Central memory CD8-positive, alpha-beta T cell (primary cell): ENCODE results near the gene RPL29.
"Not testable (repeated sequence)": the region's sequence is repeated elsewhere in the genome, so short reads cannot be mapped to it uniquely, and the experiment has no call there.

ENCODE experiments used
- ATAC-seq: fragments of 150-1000 bp; cut with Tn5 transposase; replicated peaks from 2 replicates; pipeline ENCODE4 v1.10.0; 2022; ENCODE audit warnings: mild to moderate bottlenecking, moderate FRiP score, moderate number of reproducible peaks; ENCODE audit not compliant: poor library complexity, severe bottlenecking; ENCODE audit errors: extremely low read depth
- DNase-seq, 2 donors: peaks; one replicate each; pipeline ENCODE4 v3.0.0; 2021; ENCODE audit warnings: low spot score in 2 of 2
- H3K27ac Mint-ChIP-seq: one replicate; pipeline ENCODE4 v1.8.0; 2022; ENCODE audit warnings: low read depth, mild to moderate bottlenecking, moderate library complexity, mixed read lengths
- H3K27me3 Mint-ChIP-seq: one replicate; pipeline ENCODE4 v1.8.0; 2022; ENCODE audit warnings: mixed read lengths
- H3K36me3 Mint-ChIP-seq: one replicate; pipeline ENCODE4 v1.8.0; 2022; ENCODE audit warnings: mild to moderate bottlenecking, moderate library complexity, mixed read lengths; ENCODE audit not compliant: insufficient read depth
- H3K4me1 Mint-ChIP-seq: one replicate; pipeline ENCODE4 v1.8.0; 2022; ENCODE audit warnings: mixed read lengths
- H3K4me3 Mint-ChIP-seq: one replicate; pipeline ENCODE4 v1.8.0; 2022; ENCODE audit warnings: mild to moderate bottlenecking, moderate library complexity, mixed read lengths
- H3K9me3 Mint-ChIP-seq: one replicate; pipeline ENCODE4 v1.8.0; 2022; ENCODE audit warnings: mixed read lengths

Gene RPL29

GRCh38 chr3:51995346-51996163 is at the start of gene RPL29:
Gene RPL29, minus strand, starts transcription at chr3:51995895. Its CDS starts 434 bp downstream, at chr3:51995461.
- DNase-seq (peak; percentile 86 to 89), ATAC-seq (peak; percentile 91)
- peaks cover 23% of the 10 kb centered on the region for H3K4me1 Mint-ChIP-seq
- no peaks in the 10 kb centered on the region for H3K9me3 Mint-ChIP-seq
- H3K4me3 Mint-ChIP-seq: peak within 1 kb of the TSS; percentile 95
- H3K27ac Mint-ChIP-seq: peak within 1 kb of the TSS; percentile 98
- no peaks in the 10 kb centered on the region for H3K27me3 Mint-ChIP-seq
- H3K36me3 Mint-ChIP-seq: peaks cover 14% of the 10 kb centered on the region

DNA sequence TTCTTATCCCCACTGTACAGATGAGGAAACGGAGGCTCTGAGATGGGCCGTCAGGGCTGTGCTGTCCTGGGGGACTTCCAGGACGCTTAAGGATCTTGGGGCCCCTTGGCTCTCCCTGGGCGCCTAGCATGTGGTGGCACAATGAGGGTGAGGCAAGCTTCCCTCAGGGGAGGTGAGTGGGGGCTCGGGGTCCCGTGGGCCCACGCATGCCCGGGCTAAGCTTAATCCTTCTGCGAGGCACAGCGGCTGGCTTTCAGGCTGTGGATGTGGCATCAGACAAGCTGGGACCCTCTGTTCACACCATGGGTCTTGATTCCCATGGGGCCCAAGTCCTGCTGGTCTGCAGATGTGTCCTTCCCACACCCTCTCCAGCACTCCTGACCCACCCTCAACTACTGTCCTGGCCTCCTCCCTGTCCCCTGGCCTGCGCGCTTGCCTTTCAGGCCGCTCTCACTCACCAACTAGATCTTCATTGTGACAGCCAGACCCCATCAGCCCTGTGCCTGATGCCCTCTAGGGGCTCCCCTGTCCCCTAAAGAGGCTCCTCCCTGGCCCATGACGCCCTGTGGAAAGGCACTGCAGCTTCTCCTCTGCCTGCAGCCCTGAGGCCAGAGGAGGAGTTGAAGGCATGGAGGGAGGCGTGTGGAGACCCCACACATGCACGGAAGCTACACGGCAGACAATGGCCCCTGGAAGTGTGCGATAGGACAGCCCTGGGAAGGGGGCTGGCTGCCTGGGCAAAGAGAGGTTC is 49.3 kb upstream of the RPL29 start:
- peaks cover 17% of the 10 kb centered on the region for H3K4me1 Mint-ChIP-seq
- ATAC-seq (no peak), DNase-seq (no peak)
- H3K27me3 Mint-ChIP-seq: no peaks in the 10 kb centered on the region
- H3K36me3 Mint-ChIP-seq: peaks cover 12% of the 10 kb centered on the region
- H3K4me3 Mint-ChIP-seq: no peak overlapping the region
- H3K27ac Mint-ChIP-seq: peak overlapping the region; percentile 54
- no peaks in the 10 kb centered on the region for H3K9me3 Mint-ChIP-seq

GRCh38 chr3:52043750-52044149 is 48.1 kb upstream of the RPL29 start:
- H3K27ac Mint-ChIP-seq: peak overlapping the region; percentile 55
- H3K36me3 Mint-ChIP-seq: peaks cover 2% of the 10 kb centered on the region
- ATAC-seq: no peak

DNA sequence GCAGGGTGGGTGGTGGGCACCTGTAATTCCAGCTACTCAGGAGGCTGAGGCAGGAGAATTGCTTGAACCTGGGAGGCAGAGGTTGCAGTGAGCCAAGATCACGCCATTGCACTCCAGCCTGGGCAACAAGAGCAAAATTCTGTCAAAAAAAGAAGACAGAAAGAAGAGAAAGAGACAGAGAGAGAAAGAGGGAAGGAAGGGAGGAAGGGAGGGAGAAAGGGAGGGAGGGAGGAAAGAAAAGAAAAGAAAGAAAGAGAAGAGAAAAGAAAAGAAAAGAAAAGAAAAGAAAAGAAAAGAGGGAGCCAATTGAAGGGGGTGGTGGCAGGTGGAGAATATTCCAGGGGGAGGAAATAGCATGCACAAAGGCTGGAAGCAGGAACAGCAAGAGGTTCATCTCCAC is 47.3 kb upstream of the RPL29 start:
- not testable (repeated sequence) for H3K9me3 Mint-ChIP-seq, H3K27me3 Mint-ChIP-seq, ATAC-seq, H3K4me3 Mint-ChIP-seq, DNase-seq, H3K36me3 Mint-ChIP-seq
- Mint-ChIP-seq H3K27ac (peak overlapping the region; percentile 85), H3K4me1 (peaks cover 11% of the 10 kb centered on the region)

More at GRCh38 chr3:52043750-52044149, 48.1 kb upstream of the RPL29 start:
- no peaks in the 10 kb centered on the region for H3K9me3 Mint-ChIP-seq
- no peak overlapping the region for H3K4me3 Mint-ChIP-seq
- H3K4me1 Mint-ChIP-seq: peaks cover 11% of the 10 kb centered on the region
- H3K27me3 Mint-ChIP-seq: no peaks in the 10 kb centered on the region
- no peak for DNase-seq

DNA sequence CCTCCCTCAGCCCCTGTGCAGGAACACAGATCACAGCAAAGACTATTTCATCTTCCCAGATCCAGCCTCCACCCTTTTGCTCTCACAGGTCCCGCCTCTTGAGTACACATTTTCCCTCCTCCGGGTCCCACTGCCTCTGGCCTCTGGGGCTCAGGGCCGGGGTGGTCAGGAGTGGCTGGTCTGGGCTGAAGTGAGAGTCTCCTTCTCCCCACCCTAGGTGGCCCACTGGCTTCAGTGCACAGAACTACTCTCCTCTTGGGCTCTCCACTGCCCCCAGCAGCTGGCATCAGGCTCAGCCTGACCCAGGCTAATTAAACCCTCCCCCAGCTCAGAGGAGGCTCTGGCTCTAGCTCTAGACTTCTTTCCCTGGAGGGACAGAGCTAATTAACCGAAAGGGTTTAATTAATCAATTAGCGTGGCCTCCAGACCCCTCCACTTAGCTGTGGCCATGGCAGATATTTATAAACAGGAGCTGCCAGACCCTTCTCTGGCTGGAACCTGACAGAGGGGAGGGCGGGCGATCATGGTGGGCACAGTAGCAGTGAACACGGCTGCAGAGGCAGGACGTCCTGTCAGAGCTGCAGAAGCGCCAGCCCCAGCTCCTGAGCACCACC is 45.5 kb upstream of the RPL29 start:
- DNase-seq: no peak
- no peak for ATAC-seq
- Mint-ChIP-seq H3K36me3 (peaks cover 2% of the 10 kb centered on the region), H3K4me3 (no peak overlapping the region), H3K4me1 (peaks cover 6% of the 10 kb centered on the region), H3K9me3 (no peaks in the 10 kb centered on the region), H3K27me3 (no peaks in the 10 kb centered on the region), H3K27ac (peak overlapping the region; percentile 25)

DNA sequence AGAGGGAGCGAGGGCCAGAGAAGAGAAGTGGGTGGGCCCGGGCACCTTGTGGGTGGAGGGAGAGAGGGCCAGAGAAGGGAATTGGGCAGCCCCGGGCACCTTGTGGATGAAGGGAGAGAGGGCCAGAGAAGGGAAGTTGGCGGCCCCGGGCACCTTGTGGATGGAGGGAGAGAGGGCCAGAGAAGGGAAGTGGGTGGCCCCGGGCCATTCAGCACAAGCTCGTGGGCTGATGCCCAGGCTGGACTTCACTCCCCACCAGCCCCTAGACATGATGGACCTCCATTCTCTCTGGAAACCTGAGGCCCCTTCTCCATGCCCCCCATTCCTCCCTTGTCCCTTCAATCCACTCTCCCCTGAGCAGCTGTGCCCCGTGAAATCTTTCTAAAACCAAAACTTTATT is 44.9 kb upstream of the RPL29 start:
- ATAC-seq: no peak
- Mint-ChIP-seq H3K4me3 (no peak overlapping the region), H3K27ac (no peak overlapping the region), H3K4me1 (peaks cover 6% of the 10 kb centered on the region), H3K9me3 (no peaks in the 10 kb centered on the region), H3K27me3 (no peaks in the 10 kb centered on the region), H3K36me3 (peaks cover 2% of the 10 kb centered on the region)
- no peak for DNase-seq

- H3K36me3 Mint-ChIP-seq: peaks cover 2% of the 10 kb centered on the region
- ATAC-seq (no peak), DNase-seq (no peak)
- H3K4me1 Mint-ChIP-seq: peaks cover 6% of the 10 kb centered on the region
- H3K27ac Mint-ChIP-seq: peak overlapping the region; percentile 73
- no peaks in the 10 kb centered on the region for H3K27me3 Mint-ChIP-seq
- no peak overlapping the region for H3K4me3 Mint-ChIP-seq
- H3K9me3 Mint-ChIP-seq: no peaks in the 10 kb centered on the region
These were observed 44.2 kb upstream of the RPL29 start for GRCh38 chr3:52039846-52040245.

GRCh38 chr3:52039426-52039825 is 43.7 kb upstream of the RPL29 start:
- Mint-ChIP-seq H3K27ac (peak overlapping the region; percentile 73), H3K27me3 (no peaks in the 10 kb centered on the region), H3K4me1 (peaks cover 6% of the 10 kb centered on the region), H3K9me3 (no peaks in the 10 kb centered on the region), H3K36me3 (peaks cover 2% of the 10 kb centered on the region), H3K4me3 (no peak overlapping the region)
- no peak for ATAC-seq
- no peak for DNase-seq

DNA sequence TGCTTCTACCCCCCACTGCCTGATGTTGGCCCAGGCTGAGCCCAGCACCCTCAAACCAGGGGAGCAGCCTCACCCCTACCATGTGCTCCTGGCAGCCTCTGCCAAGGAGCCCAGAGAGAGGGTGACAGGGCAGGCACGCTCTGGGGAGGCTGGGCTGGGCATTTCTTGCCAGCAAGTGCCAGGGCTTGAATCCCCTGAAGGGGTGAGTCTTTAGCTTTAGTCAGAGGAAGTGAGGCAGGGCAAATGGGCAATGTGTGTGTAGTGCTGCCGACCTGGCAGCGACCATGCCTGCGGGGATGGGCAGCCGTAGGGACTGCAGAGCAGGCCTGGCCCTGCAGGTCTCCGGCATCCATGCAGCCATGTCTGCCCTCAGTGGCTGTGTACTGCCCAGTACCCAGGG is 42.5 kb upstream of the RPL29 start:
- ATAC-seq (no peak), DNase-seq (no peak)
- H3K4me1 Mint-ChIP-seq: peaks cover 6% of the 10 kb centered on the region
- peaks cover 2% of the 10 kb centered on the region for H3K36me3 Mint-ChIP-seq
- H3K9me3 Mint-ChIP-seq: no peaks in the 10 kb centered on the region
- H3K27ac Mint-ChIP-seq: no peak overlapping the region
- H3K4me3 Mint-ChIP-seq: no peak overlapping the region
- no peaks in the 10 kb centered on the region for H3K27me3 Mint-ChIP-seq

GRCh38 chr3:52037291-52037690 is 41.6 kb upstream of the RPL29 start:
- Mint-ChIP-seq H3K9me3 (no peaks in the 10 kb centered on the region), H3K36me3 (peaks cover 2% of the 10 kb centered on the region), H3K27ac (no peak overlapping the region), H3K4me1 (peaks cover 6% of the 10 kb centered on the region), H3K4me3 (no peak overlapping the region), H3K27me3 (no peaks in the 10 kb centered on the region)
- no peak for DNase-seq
- no peak for ATAC-seq

DNA sequence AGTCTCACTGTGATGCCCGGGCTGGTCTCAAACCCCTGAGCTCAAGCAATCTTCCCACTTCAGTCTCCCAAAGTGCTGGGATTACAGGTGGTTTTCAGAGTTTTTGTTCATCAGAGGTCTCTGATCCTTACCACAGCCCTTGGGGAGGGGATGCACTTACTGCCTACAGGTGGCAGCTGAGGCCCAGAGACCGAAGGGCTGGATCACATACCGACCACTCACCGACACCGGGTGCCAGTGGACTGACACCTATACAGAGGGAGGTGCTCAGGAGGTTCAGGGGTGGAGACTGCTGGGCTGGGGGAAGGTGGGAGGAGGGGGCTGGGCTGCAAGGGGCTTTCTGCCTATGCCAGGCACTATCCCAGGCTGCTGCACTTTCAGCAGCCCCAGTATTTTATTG is 41.1 kb upstream of the RPL29 start:
- H3K27me3 Mint-ChIP-seq: no peaks in the 10 kb centered on the region
- H3K4me3 Mint-ChIP-seq: no peak overlapping the region
- H3K9me3 Mint-ChIP-seq: no peaks in the 10 kb centered on the region
- peaks cover 4% of the 10 kb centered on the region for H3K36me3 Mint-ChIP-seq
- no peak for ATAC-seq
- no peak overlapping the region for H3K27ac Mint-ChIP-seq
- peaks cover 6% of the 10 kb centered on the region for H3K4me1 Mint-ChIP-seq
- DNase-seq: no peak

GRCh38 chr3:52036222-52036694 is 40.6 kb upstream of the RPL29 start:
- H3K36me3 Mint-ChIP-seq: peaks cover 4% of the 10 kb centered on the region
- no peak overlapping the region for H3K27ac Mint-ChIP-seq
- H3K9me3 Mint-ChIP-seq: no peaks in the 10 kb centered on the region
- H3K4me1 Mint-ChIP-seq: peaks cover 5% of the 10 kb centered on the region
- H3K27me3 Mint-ChIP-seq: no peaks in the 10 kb centered on the region
- ATAC-seq (no peak), DNase-seq (no peak)
- H3K4me3 Mint-ChIP-seq: no peak overlapping the region
